ENCODE data around the gene PRKD1.

DNA sequence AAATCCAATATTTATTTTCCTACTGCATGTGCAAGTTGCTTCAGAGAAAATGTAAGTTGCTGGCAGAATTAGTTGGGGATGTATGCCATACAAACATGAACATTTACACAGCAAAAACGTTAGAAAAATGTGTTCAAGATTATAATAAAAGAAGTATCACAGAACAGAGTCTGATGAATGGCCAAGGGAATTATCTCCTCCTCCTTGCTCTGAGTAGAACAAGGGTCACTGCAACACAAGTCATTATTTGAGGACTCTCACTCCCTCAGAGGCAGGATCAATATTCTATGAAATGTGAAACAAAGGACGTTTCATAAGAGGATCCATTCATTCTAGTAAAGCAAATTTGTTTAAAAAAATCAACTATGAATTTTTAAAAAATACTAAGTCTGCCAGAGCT, 177.8 kb downstream of the PRKD1 start:
- no peak for TF ChIP-seq TAF1 (IDR thresholded peaks at IDR 0.05; ENCODE audit: low read depth, low read length)
- TF ChIP-seq POLR2A (IDR thresholded peaks at IDR 0.05; ENCODE audit: low read depth, low read length): no peak
- TF ChIP-seq POLR2AphosphoS5 (IDR thresholded peaks at IDR 0.05; ENCODE audit: low read depth, low read length): no peak
- TF ChIP-seq POU2F2 (IDR thresholded peaks at IDR 0.05; ENCODE audit: low read depth, low read length): no peak
